Measurements from ENCODE around the gene UBQLNL. TPM values are rescaled to one million over a fixed set of nuclear protein-coding genes. Genes with fewer than 3 reads are reported as not detected.

UBQLNL gene
- total and polyA plus RNA-seq, 7 experiments from 2014 or later = 0.10 to 0.73 (median 0.57) TPM; not detected in 1

GRCh38 chr11:5473921-5474320, 42.6 kb downstream of the UBQLNL start:
- no peaks in the 10 kb centered on the region for H3K36me3 Mint-ChIP-seq
- H3K9me3 ChIP-seq (ENCODE audit: control insufficient read depth in 2 of 3, low read length in 3 of 3) = no peaks in the 10 kb centered on the region
- H3K27ac Mint-ChIP-seq = no peak overlapping the region
- ATAC-seq (no peak), DNase-seq (no peak)
- no peak overlapping the region for H3K4me3 Mint-ChIP-seq
- ChIA-PET POLR2A (no interaction called here), CTCF (no interaction called here)
- intact Hi-C loops (cut with micrococcal nuclease) = loop anchor here in 1 of 2 donors (10.0 kb wide), 1 partner anchor 421 kb away; the partner anchor contains the start of gene OR52E5
- H3K27me3 Mint-ChIP-seq = peaks cover 8 to 42% (median 25%) of the 10 kb centered on the region in 5 donors
- H3K4me1 Mint-ChIP-seq = no peaks in the 10 kb centered on the region
- H3K4me1 ChIP-seq (ENCODE audit: control insufficient read depth in 2 of 2, insufficient read depth in 2 of 2, low read length in 2 of 2) = no peaks in the 10 kb centered on the region
- no peaks in the 10 kb centered on the region for H3K9me3 Mint-ChIP-seq
- no peaks in the 10 kb centered on the region for H3K36me3 ChIP-seq (ENCODE audit: control insufficient read depth in 2 of 3, insufficient read depth in 3 of 3, low read length in 3 of 3)
- H3K27ac ChIP-seq (ENCODE audit: low read depth, low read length) = no peak overlapping the region
- no peak overlapping the region for H3K4me3 ChIP-seq (ENCODE audit: low read length)
- no peaks in the 10 kb centered on the region for H3K27me3 ChIP-seq (ENCODE audit: control insufficient read depth in 2 of 2, insufficient read depth in 2 of 2, low read length in 2 of 2)

- CTCF ChIA-PET = no interaction called here
- Mint-ChIP-seq H3K4me3 (no peak overlapping the region), H3K27me3 (peaks cover 0 to 33% (median 15%) of the 10 kb centered on the region in 5 donors), H3K4me1 (no peaks in the 10 kb centered on the region), H3K27ac (no peak overlapping the region), H3K9me3 (peaks cover 0 to 3% (median 0%) of the 10 kb centered on the region in 11 donors), H3K36me3 (no peaks in the 10 kb centered on the region)
- Histone ChIP-seq H3K27me3 (ENCODE audit: control insufficient read depth in 2 of 2, insufficient read depth in 2 of 2, low read length in 2 of 2) (no peaks in the 10 kb centered on the region), H3K4me1 (ENCODE audit: control insufficient read depth in 2 of 2, insufficient read depth in 2 of 2, low read length in 2 of 2) (no peaks in the 10 kb centered on the region), H3K4me3 (ENCODE audit: low read length) (no peak overlapping the region), H3K9me3 (ENCODE audit: control insufficient read depth in 2 of 3, low read length in 3 of 3) (no peaks in the 10 kb centered on the region), H3K36me3 (ENCODE audit: control insufficient read depth in 2 of 3, insufficient read depth in 3 of 3, low read length in 3 of 3) (no peaks in the 10 kb centered on the region), H3K27ac (ENCODE audit: low read depth, low read length) (no peak overlapping the region)
- DNase-seq (no peak), ATAC-seq (no peak)
- intact Hi-C loops (cut with micrococcal nuclease) = no loop called here
- POLR2A ChIA-PET = no interaction called here
Observed at GRCh38 chr11:5467527-5467926, 49.0 kb downstream of the UBQLNL start.

Other genes with a start within 250 kb of the UBQLNL start
- gene HBE1, start 246.8 kb downstream of the UBQLNL start, total RNA-seq = not detected
- not detected for gene HBE1, start 246.8 kb downstream of the UBQLNL start, polyA plus RNA-seq
- not detected for gene OR51B4, start 214.8 kb downstream of the UBQLNL start, total RNA-seq
- not detected for gene OR51B4, start 214.8 kb downstream of the UBQLNL start, polyA plus RNA-seq
- not detected for gene OR51B2, start 192.4 kb downstream of the UBQLNL start, total RNA-seq
- not detected for gene OR51B2, start 192.4 kb downstream of the UBQLNL start, polyA plus RNA-seq
- gene OR51B5, start 173.2 kb downstream of the UBQLNL start, total RNA-seq = under 1 TPM in 1 of 5 experiments, not detected in 4; 0.48 TPM
- gene OR51B5, start 173.2 kb downstream of the UBQLNL start, polyA plus RNA-seq = not detected
- not detected for gene OR51B6, start 165.2 kb downstream of the UBQLNL start, total RNA-seq
- not detected for gene OR51B6, start 165.2 kb downstream of the UBQLNL start, polyA plus RNA-seq
- gene OR51M1, start 132.9 kb downstream of the UBQLNL start, total RNA-seq = not detected
- not detected for gene OR51M1, start 132.9 kb downstream of the UBQLNL start, polyA plus RNA-seq
- not detected for gene OR51Q1, start 94.6 kb downstream of the UBQLNL start, total RNA-seq
- not detected for gene OR51Q1, start 94.6 kb downstream of the UBQLNL start, polyA plus RNA-seq
- gene OR51I1, start 75.2 kb downstream of the UBQLNL start, total RNA-seq = not detected
- gene OR51I1, start 75.2 kb downstream of the UBQLNL start, polyA plus RNA-seq = not detected
- gene OR51I2, start 67.4 kb downstream of the UBQLNL start, total RNA-seq = not detected
- gene OR51I2, start 67.4 kb downstream of the UBQLNL start, polyA plus RNA-seq = not detected
- gene OR52D1, start 28.0 kb downstream of the UBQLNL start, total RNA-seq = not detected
- gene OR52D1, start 28.0 kb downstream of the UBQLNL start, polyA plus RNA-seq = not detected
- under 1 TPM in 3 of 5 experiments, not detected in 2; 0.32 to 0.57 (median 0.49) TPM for gene UBQLN3, start 6.7 kb downstream of the UBQLNL start, total RNA-seq
- not detected for gene UBQLN3, start 6.7 kb downstream of the UBQLNL start, polyA plus RNA-seq
- gene OR52H1, start 31.8 kb upstream of the UBQLNL start, total RNA-seq = under 1 TPM in 3 of 5 experiments, not detected in 2; 0.32 to 0.49 (median 0.48) TPM
- gene OR52H1, start 31.8 kb upstream of the UBQLNL start, polyA plus RNA-seq = not detected
- gene OR52B6, start 64.2 kb upstream of the UBQLNL start, total RNA-seq = not detected
- gene OR52B6, start 64.2 kb upstream of the UBQLNL start, polyA plus RNA-seq = not detected
- gene TRIM6, start 79.9 kb upstream of the UBQLNL start, total RNA-seq = under 1 TPM in 1 of 5 experiments, not detected in 4; 0.36 TPM
- not detected for gene TRIM6, start 79.9 kb upstream of the UBQLNL start, polyA plus RNA-seq
- 10 to 100 TPM in 4 of 5 experiments, 1 to 10 TPM in 1; 5.8 to 14.2 (median 10.8) TPM for gene TRIM34, start 108.3 kb upstream of the UBQLNL start, total RNA-seq
- gene TRIM34, start 108.3 kb upstream of the UBQLNL start, polyA plus RNA-seq = 10 to 100 TPM; 10.8 to 12.6 TPM
- 10 to 100 TPM; 16.9 to 36.8 (median 26.2) TPM for gene TRIM5, start 168.4 kb upstream of the UBQLNL start, total RNA-seq
- gene TRIM5, start 168.4 kb upstream of the UBQLNL start, polyA plus RNA-seq = 10 to 100 TPM; 10.3 to 10.5 TPM
- gene TRIM22, start 173.1 kb upstream of the UBQLNL start, total RNA-seq = 100 to 1,000 TPM; 229 to 340 (median 258) TPM
- gene TRIM22, start 173.1 kb upstream of the UBQLNL start, polyA plus RNA-seq = 100 to 1,000 TPM; 121 to 184 TPM
- 1 to 10 TPM in 1 of 5 experiments, under 1 TPM in 4; 0.19 to 1.4 (median 0.71) TPM for gene OR56B1, start 219.7 kb upstream of the UBQLNL start, total RNA-seq
- under 1 TPM in 1 of 2 donors, not detected in 1; 0.11 TPM for gene OR56B1, start 219.7 kb upstream of the UBQLNL start, polyA plus RNA-seq
- 1 to 10 TPM; 1.0 to 2.8 (median 2.4) TPM for gene OR52N4, start 237.5 kb upstream of the UBQLNL start, total RNA-seq
- gene OR52N4, start 237.5 kb upstream of the UBQLNL start, polyA plus RNA-seq = under 1 TPM; 0.25 to 0.33 TPM

All from naive thymus-derived CD4-positive, alpha-beta T cell (primary cell).